Stomach (tissue), 4 donors: ENCODE results near the gene TRIM24.

Source experiments
- POLR2A ChIP-seq, 4 donors: fragments of 450-650 bp; IDR thresholded peaks; one replicate each; pipeline ENCODE4 v1.6.1; 2016; ENCODE audit warnings: antibody characterized with exemption in 4 of 4, control low read depth in 2 of 4, mild to moderate bottlenecking in 1 of 4, moderate library complexity in 1 of 4
- TF ChIP-seq, protein P1 (sequence below), 7 experiments: fragments of 450-650 bp in 4 of 7; fragments of 200-600 bp in 3 of 7; sonication (generic) in 3 of 7; IDR thresholded peaks; one replicate each; pipeline ENCODE4 v1.5.1; 2016 to 2019; ENCODE audit warnings: antibody characterized with exemption in 7 of 7, control low read depth in 2 of 7, mild to moderate bottlenecking in 1 of 7

DNA sequence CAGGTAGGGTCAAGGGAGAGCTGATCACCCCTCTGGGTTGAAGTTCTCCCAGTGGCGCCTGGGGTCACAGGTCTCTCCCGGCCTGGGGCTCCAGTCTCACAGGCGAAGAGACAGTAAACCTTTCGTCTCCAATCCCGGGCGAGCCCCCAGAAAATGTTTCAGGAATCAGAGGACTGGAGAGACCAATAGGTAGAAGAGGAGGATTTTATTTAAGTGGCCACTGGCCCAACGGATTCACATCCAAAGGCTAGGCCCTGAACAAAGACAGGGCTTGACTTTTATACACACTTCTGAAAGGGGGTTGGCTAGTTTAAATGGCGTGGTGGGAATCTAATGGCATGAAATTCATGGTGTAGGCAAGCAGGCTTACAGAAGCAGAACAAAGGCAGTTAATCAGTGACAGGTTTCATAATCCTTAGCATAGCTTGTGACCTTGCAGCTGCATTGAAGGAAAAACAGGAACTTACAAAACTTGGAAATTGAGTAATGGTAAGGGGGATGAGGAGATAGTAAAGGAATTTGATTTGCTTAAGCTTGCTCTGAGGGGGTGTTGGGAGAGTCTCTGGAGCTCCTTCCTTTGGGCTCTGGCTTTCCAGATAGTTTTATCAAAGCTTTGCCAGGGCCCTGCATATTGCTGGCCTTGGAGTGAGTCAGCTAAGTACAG is 105.5 kb downstream of the TRIM24 start:
- TF ChIP-seq POLR2A (IDR thresholded peaks at IDR 0.05): no peak
- TF ChIP-seq, protein P1, sequence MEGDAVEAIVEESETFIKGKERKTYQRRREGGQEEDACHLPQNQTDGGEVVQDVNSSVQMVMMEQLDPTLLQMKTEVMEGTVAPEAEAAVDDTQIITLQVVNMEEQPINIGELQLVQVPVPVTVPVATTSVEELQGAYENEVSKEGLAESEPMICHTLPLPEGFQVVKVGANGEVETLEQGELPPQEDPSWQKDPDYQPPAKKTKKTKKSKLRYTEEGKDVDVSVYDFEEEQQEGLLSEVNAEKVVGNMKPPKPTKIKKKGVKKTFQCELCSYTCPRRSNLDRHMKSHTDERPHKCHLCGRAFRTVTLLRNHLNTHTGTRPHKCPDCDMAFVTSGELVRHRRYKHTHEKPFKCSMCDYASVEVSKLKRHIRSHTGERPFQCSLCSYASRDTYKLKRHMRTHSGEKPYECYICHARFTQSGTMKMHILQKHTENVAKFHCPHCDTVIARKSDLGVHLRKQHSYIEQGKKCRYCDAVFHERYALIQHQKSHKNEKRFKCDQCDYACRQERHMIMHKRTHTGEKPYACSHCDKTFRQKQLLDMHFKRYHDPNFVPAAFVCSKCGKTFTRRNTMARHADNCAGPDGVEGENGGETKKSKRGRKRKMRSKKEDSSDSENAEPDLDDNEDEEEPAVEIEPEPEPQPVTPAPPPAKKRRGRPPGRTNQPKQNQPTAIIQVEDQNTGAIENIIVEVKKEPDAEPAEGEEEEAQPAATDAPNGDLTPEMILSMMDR (IDR thresholded peaks at IDR 0.05): no peak
